ENCODE results near the gene ZNF211.

Gene ZNF211

DNA sequence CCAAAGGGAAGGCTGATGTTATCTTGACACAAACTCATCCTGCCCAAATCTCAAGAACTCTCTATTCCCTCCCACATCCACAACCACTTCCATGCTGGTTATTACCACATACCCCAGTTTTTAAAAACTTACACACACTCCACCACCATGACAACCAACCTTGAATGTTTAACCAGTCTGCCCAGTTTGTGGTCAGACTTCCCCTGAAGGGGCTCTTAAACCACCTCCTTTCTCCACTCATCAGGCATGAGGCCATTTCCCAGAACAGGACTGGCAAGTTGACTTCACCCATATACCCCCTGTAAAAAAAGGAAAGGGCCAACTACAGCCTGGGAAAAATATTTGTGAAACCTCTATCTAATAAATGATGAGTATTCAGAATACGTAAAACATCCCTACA lies 23.4 kb downstream of the ZNF211 start:
- DNase-seq: no peak

DNA sequence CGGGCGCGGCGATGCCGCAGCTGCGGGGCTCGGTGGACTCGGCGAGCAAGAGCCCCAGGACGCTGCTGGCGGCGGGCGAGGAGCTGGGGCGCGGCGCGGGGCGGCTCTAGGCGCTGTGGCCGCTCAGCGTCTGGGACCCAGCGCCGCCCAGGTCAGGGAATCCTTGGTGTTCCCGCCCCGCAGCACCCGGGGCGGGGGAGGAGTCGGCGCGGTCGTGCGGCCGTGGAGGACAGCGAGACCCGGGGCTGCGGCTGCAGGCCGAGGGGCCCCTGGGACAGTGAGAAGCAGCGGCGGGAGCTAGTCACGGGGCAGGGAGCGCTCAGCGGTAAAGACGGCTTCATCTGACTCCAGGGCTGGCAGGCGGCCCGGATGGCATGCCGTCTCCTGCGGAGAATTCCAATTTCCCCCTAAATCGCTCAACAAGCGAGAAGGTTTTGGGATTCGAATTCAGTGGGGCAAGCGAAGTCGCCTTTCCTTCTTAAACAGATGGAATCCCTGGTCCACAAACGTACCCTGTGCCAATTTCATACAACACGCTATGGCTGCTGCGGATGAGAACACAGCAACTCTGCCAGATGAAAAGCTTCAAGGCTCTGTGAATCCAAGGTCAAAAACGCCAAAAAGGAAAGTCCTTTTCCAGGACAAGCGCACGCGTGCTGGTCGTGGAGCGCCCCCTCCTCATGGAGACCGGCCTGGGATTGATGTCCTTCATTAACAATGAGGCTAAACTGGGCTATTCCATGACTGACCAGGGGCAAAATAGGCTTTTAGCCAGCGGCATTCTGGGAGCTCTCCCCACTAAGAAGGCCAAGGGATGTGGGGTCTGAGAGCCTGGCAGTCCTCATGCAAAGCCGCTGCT lies 31.5 kb downstream of the ZNF211 start:
- DNase-seq: peak in 2 of 3 experiments; percentile 42 to 58

DNA sequence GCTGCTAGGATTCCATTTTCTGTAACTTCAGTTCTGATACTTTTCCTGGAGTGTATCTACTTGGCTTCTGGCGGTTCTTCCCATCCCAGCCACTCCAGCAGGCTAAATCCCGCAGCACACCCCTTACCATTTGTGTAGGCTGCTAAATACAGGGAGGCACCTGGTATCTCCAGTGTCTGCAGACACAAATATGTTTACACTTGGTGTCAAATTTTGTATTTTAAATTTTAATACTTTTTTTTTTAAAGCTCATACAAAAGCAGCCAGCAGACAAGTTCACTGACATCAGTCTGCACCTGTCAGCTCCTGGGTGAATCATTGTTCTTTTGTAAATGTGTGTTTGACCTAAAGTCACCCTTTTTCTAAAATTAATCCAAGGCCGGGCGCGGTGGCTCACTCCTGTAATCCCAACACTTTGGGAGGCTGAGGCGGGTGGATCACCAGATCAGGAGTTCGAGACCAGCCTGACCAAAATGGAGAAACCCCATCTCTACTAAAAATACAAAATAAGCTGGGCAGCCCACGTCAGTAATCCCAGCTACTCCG lies 32.4 kb downstream of the ZNF211 start:
- peak in 1 of 3 experiments; percentile 29 for DNase-seq

DNA sequence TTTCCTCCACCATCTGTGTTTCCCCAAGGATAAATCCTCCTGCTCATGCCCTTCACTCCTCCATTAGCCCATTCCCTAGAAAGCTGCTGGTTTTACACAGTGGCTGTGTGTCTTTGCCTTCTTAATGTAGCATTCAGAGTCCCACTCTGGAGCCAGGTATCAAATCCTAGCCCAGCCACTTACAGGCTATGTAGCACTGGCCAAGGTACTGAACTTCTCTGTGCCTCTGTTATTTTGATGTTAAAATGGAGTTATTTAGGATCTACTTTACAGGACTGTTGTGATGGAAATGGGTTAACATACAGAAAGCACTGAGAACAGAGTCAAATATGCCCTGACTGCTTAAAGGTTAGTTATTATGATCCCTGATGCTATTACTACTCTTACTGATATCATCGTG lies 34.3 kb downstream of the ZNF211 start:
- DNase-seq: no peak

DNA sequence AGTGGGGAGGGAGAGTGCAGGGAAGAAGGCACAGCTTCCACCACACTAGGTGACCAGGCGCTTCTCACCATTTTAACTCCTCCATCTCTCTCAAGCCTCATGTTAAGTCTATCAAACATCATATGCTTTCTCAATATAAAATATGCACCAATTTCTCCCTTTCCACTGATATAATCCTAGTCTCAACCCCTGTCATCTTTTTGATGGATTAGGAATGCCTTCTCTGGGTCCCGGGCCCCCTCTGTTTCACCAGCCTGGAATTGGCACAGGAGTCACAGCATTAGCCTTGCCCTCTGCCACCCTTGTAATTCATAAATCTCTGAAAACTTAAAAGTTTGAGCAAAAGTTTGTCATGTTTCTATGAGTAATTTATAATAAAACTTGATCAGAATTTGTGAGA lies 35.7 kb downstream of the ZNF211 start, which contains the start of gene ZSCAN4:
TSS of gene ZSCAN4 (plus strand) at position 301 of the 400 bp plus-strand sequence. CDS start 7,211 bp downstream, outside the sequence.
- DNase-seq: no peak

DNA sequence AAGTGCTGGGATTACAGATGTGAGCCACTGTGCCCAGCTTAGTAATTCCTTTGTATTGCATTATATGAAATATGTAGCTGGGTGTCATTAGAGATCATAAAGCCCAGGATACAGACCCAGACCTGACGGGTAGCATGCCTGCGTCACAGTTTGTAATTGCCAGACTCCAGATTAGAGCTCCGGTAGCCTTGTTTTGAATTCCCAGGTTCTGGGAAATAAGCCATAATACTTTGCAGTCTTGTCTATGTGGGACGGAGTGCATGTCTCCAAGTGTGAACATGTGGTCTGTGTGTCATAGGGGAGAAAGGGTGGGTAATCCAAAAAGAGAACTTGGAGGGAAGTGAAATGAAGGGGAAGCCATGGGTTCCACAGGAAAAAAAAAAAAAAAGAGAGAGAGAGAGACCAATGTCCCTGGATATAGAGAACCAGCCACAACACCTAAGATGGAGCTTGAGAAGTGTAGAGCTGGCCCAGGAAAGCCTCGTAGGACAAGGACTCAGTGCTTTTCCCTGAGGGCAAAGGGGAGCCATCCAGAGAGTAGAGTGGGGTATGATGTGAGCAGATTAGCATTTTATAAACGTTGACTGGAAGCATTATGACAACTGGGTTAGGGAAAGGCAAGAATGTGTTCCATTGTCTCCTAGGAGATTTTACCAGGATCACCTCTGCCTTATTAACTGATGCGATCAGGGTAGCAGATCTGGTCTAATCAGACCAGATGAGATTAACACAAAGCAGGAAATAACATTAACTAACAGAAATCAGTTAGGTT lies 38.3 kb downstream of the ZNF211 start:
- no peak for DNase-seq

DNA sequence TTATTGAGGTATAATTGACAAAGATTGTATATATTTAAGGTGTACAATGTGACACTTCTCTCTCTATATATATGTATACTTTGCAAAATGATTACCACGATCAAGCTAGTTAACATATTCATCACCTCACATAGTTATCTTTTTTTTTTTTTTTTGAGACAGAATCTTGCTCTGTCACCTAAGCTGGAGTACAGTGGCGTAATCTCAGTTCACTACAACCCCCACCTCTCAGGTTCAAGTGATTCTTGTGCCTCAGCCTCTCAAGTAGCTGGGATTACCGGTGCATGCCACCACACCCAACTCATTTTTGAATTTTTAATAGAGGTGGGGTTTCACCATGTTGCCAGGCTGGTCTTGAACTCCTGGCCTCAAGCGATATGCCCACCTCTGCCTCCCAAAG lies 39.5 kb downstream of the ZNF211 start:
- DNase-seq: no peak

DNA sequence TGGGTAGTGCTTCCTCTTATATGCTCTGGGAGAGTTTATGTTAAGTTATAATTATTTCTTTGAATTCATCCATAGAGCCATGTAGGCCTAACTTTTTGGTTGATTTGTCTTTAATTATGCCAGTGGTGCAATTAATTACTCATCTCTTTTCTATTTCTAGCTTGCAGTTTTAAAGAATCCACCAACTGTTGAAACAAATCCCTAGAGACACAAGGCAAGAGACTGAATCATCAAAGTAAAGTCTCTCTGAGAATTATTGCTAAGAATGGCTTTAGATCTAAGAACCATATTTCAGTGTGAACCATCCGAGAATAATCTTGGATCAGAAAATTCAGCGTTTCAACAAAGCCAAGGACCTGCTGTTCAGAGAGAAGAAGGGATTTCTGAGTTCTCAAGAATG lies 42.9 kb downstream of the ZNF211 start:
- DNase-seq: no peak

DNA sequence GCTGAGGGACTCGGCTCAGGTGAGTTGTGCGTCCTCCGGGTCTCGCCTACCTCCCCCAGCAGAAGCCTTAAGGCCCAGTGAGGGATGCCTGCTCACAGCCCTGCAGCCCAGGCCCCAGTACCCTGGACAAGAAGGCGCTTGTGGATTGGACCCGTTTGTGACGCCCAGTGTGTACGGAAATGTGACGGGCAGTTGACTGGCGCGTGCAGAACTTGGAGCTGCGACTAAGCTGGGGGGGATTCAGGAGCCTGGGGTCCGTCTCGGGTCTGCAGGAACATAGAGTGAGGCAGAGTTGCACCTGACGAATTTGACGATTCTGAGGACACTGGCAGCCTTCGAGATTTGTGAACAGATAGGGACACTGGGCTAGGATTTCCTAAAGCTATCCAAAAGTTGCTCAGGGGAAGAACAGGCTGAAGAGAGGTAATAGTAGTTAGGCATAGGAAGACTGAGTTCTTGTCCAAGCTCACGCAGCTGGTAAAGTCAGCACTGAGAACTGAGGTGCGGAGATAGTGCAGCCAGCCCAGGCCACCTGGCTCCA lies 49.3 kb downstream of the ZNF211 start:
- no peak for DNase-seq

DNA sequence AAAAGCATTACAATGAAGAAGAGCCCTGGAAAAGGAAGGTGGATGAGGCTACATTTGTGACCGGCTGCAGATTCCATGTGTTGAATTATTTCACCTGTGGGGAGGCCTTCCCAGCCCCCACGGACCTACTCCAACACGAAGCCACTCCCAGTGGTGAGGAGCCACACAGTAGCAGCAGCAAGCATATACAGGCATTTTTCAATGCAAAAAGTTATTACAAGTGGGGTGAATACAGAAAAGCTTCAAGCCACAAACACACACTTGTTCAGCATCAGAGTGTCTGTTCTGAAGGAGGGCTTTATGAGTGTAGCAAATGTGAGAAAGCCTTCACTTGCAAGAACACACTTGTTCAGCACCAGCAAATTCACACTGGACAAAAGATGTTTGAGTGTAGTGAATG lies 53.8 kb downstream of the ZNF211 start:
- no peak for DNase-seq

DNA sequence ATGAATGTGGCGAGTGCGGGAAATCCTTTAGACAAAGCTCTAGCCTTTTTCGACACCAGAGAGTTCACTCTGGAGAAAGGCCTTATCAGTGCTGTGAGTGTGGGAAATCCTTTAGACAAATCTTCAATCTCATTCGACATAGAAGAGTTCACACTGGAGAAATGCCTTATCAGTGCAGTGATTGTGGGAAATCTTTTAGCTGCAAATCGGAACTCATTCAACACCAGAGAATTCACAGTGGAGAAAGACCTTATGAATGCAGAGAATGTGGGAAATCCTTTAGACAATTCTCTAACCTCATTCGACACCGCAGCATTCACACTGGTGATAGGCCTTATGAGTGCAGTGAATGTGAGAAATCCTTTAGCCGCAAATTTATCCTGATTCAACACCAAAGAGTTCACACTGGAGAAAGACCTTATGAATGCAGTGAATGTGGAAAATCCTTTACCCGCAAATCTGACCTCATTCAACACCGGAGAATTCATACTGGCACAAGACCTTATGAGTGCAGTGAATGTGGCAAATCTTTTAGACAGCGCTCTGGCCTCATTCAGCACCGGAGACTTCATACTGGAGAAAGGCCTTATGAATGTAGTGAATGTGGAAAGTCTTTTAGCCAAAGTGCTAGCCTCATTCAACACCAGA lies 54.5 kb downstream of the ZNF211 start:
- no peak for DNase-seq

DNA sequence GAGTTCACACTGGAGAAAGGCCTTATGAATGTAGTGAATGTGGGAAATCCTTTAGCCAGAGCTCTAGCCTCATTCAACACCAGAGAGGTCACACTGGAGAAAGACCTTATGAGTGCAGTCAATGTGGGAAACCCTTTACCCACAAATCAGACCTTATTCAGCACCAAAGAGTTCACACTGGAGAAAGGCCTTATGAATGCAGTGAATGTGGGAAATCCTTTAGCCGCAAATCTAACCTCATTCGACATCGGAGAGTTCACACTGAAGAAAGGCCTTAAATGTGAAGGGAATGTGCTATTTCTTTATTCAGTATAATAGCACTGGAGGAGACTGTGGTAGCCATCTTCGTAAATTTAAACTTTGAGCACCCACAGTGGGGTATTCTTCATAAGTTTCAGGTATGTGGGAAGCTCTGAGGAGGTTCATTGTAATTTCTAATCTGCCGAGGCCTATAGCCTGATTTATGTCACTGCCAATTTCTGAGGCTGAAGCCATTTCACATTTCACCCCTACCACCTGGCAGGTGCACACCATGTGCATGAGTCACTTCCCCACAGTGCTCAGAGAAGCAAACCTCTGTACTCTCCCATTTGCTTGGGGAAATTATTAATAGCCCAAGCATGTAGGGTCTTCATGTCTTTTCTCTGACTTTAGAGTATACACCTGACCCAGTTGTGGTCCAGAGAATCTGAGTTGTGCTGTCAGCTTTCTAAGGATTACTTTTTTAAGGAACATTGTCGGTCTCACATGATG lies 55.2 kb downstream of the ZNF211 start:
- DNase-seq: no peak

DNA sequence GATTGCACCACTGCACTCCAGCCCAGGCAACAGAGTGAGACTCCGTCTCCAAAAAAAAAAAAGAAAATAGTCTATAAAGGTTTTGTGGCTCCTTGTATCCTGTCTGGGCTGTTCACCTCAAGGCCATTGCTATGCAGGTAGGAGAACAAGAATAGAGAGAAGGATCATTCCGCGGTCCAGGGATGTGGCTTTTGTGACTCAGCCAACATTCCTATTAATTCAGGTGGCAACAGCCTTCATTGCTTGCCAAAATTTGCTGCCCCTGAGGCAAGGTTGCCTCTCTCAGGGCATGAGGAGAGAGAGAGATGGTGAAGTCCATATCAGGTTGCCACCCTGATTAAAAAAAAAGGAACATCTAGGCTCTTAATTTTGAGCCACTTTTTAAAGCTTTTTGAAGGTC lies 56.8 kb downstream of the ZNF211 start:
- no peak for DNase-seq
